ENCODE results near the gene OR52E5. TPM values are rescaled to one million over a fixed set of nuclear protein-coding genes. Genes with fewer than 3 reads are reported as not detected.

OR52E5 gene
- total RNA-seq: not detected in 2 replicates

DNA sequence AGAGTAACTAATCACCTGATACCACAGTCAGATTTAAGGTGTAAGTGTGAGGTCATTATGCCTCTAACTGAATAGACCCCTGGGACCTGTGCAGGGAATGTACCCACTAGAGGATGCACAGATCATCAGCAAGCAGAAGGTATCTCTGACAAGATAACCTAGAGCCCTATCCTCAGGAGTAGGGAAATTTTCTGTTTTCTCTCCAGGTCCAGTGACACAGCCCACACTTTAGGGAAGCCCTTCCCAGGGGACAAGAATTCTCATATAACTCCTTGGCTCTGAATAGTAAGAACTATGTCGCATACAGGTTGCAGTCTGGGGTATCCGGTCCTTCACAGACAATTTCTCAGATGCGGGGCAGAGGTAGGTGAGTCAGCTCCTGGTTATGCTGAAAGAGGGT, at the start of gene OR52E5:
Gene OR52E5 (plus strand): TSS at position 301 of the 400 bp plus-strand sequence. CDS start 7,569 bp downstream, outside the sequence.

DNA sequence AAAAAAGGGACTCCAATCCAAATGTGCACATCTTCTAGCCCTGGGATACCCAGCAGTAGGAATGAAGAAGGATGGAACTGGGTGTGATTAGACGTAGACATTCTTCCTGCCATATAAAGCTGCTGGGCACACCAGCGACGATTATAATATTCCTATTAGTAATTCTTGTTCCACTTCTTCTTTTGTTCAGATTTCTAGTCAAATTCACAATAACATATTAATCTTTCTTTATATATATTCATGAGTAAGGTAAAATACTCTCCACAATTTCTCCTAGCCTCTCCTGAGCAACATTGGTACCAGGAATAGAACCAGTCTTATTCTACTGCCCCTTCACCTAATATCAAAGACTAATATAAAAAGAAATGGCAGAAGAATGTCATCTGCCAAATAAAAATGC, 35.4 kb upstream of the OR52E5 start, which contains the start of gene OR52E8:
Gene OR52E8 (minus strand): TSS at position 101 of the 400 bp plus-strand sequence. CDS start 0 bp downstream, at position 101.

DNA sequence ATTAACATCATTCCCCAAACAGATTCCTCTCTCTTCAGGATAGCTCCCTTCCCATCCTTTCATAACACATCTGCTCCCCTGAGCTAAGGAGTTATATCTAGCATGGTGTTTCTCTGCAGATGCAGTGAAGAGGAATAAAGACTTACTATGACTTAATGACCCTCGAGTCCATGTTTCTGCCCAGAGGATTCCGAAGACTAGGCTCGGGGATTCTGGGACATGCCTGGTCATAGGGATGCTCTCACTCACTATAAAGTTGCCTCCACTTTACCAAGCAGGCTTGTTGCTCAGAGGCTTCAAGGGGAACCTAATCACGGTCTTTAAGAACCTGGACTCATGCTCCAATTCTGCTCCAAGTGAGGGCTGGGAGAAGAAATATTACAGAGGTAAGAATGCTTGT, 12.7 kb upstream of the OR52E5 start, which contains the start of gene OR52E4:
Gene OR52E4 (plus strand): TSS at position 301 of the 400 bp plus-strand sequence. CDS start 3,664 bp downstream, outside the sequence.

DNA sequence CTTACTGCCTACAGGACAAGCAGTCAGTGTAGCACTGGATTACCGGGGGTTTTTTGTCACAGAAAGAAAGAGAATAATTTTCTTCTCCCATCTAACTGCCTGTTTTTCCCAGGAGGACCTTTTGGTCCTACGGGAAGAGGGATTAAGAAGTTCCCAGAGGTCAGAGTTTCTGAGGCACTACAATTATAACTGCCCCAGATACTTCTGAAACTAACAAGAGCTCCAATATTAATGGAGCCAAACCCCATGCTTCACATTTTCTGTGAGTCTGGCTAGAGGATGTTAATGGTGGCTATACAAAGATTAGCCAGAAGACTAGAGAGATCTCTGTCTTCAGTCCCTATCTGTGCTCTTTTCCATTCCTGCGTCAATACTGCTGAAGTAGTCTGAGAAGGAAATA, 48.9 kb downstream of the OR52E5 start, which contains the start of gene OR56A3:
Gene OR56A3 (plus strand): TSS at position 301 of the 400 bp plus-strand sequence. CDS start 5,096 bp downstream, outside the sequence.

Other genes starting within 250 kb of the OR52E5 start
- gene TRIM5, start 208.1 kb upstream of the OR52E5 start, total RNA-seq: 81.9 and 89.2 TPM in 2 replicates
- 112 and 131 TPM in 2 replicates for gene TRIM22, start 203.4 kb upstream of the OR52E5 start, total RNA-seq
- not detected in 2 replicates for gene OR56B1, start 156.8 kb upstream of the OR52E5 start, total RNA-seq
- not detected in 2 replicates for gene OR52N4, start 139.0 kb upstream of the OR52E5 start, total RNA-seq
- gene OR52N5, start 109.9 kb upstream of the OR52E5 start, total RNA-seq: not detected in 2 replicates
- gene OR52N1, start 101.9 kb upstream of the OR52E5 start, total RNA-seq: not detected in 2 replicates
- gene OR52N2, start 84.3 kb upstream of the OR52E5 start, total RNA-seq: not detected in 2 replicates
- gene OR52E6, start 51.3 kb upstream of the OR52E5 start, total RNA-seq: not detected in 2 replicates
- gene OR52E8, start 35.5 kb upstream of the OR52E5 start, total RNA-seq: not detected in 2 replicates
- gene OR52E4, start 12.6 kb upstream of the OR52E5 start, total RNA-seq: not detected in 2 replicates
- gene OR56A3, start 49.0 kb downstream of the OR52E5 start, total RNA-seq: not detected in 2 replicates
- not detected in 2 replicates for gene OR56A5, start 75.3 kb downstream of the OR52E5 start, total RNA-seq
- not detected in 2 replicates for gene OR52L1, start 93.8 kb downstream of the OR52E5 start, total RNA-seq
- gene OR56A4, start 113.7 kb downstream of the OR52E5 start, total RNA-seq: not detected in 2 replicates
- gene OR56A1, start 137.6 kb downstream of the OR52E5 start, total RNA-seq: not detected in 2 replicates
- gene OR56B4, start 214.5 kb downstream of the OR52E5 start, total RNA-seq: not detected in 2 replicates